Liver (tissue), 9 donors: Measurements from ENCODE around the gene CST3. TPM values are rescaled to one million over a fixed set of nuclear protein-coding genes. Genes with fewer than 3 reads are reported as not detected.

Source experiments
- DNase-seq: peaks from one replicate; pipeline ENCODE4 v3.0.0-alpha.2; 2017; ENCODE audit warnings: low spot score
- H3K27ac ChIP-seq, 2 donors: one replicate each; pipeline ENCODE4 v1.7.0; 2013; ENCODE audit warnings: inconsistent platforms in 2 of 2, low read length in 2 of 2, control low read depth in 1 of 2, low read depth in 1 of 2, mild to moderate bottlenecking in 1 of 2
- H3K27me3 ChIP-seq, 4 donors: one replicate each; pipeline versions ENCODE4 v1.6.1 to v1.7.0; 2013; ENCODE audit warnings: low read length in 3 of 4, inconsistent platforms in 1 of 4, mild to moderate bottlenecking in 1 of 4, moderate library complexity in 1 of 4; ENCODE audit not compliant: control insufficient read depth in 4 of 4, insufficient read depth in 4 of 4
- H3K36me3 ChIP-seq, 4 donors: one replicate each; pipeline versions ENCODE4 v1.6.1 to v1.7.0; 2013; ENCODE audit warnings: low read length in 3 of 4, mild to moderate bottlenecking in 3 of 4, low read depth in 1 of 4, moderate library complexity in 1 of 4; ENCODE audit not compliant: control insufficient read depth in 4 of 4, insufficient read depth in 3 of 4
- H3K4me1 ChIP-seq, 4 donors: one replicate each; pipeline versions ENCODE4 v1.6.1 to v1.7.0; 2013; ENCODE audit warnings: low read length in 3 of 4, mild to moderate bottlenecking in 3 of 4, moderate library complexity in 1 of 4; ENCODE audit not compliant: control insufficient read depth in 4 of 4, insufficient read depth in 4 of 4
- H3K4me3 ChIP-seq, 3 donors: one replicate each; pipeline versions ENCODE4 v1.6.1 to v1.7.0; 2013; ENCODE audit warnings: low read length in 3 of 3, control low read depth in 1 of 3, low read depth in 1 of 3, mild to moderate bottlenecking in 1 of 3
- H3K9ac ChIP-seq, 2 donors: one replicate each; pipeline ENCODE4 v1.7.0; 2013; ENCODE audit warnings: low read length in 2 of 2, mild to moderate bottlenecking in 2 of 2, moderate library complexity in 2 of 2, control low read depth in 1 of 2, low read depth in 1 of 2
- H3K9me3 ChIP-seq, 4 donors: one replicate each; pipeline versions ENCODE4 v1.6.1 to v1.7.0; 2013; ENCODE audit warnings: low read length in 3 of 4; ENCODE audit not compliant: control insufficient read depth in 4 of 4
- EGR1 ChIP-seq, 2 donors: IDR thresholded peaks; 2 replicates each; pipeline ENCODE4 v1.6.1; 2016 to 2018; ENCODE audit warnings: antibody characterized with exemption in 2 of 2, low read depth in 2 of 2
- FOXA1 ChIP-seq: IDR thresholded peaks from 2 replicates; pipeline ENCODE4 v1.6.1; 2016; ENCODE audit warnings: antibody characterized with exemption
- GABPA ChIP-seq, 2 donors: IDR thresholded peaks in 1 of 2; conservative IDR thresholded peaks in 1 of 2; 2 replicates each; pipeline ENCODE4 v1.6.1; 2016; ENCODE audit warnings: antibody characterized with exemption in 2 of 2, mild to moderate bottlenecking in 1 of 2, moderate library complexity in 1 of 2
- HNF4A ChIP-seq, 2 donors: conservative IDR thresholded peaks; 2 replicates each; pipeline ENCODE4 v1.6.1; 2016; ENCODE audit warnings: antibody characterized with exemption in 2 of 2, mild to moderate bottlenecking in 2 of 2
- HNF4G ChIP-seq: IDR thresholded peaks from 2 replicates; pipeline ENCODE4 v1.6.1; 2016; ENCODE audit warnings: antibody characterized with exemption
- JUND ChIP-seq, 2 donors: IDR thresholded peaks; 2 replicates each; pipeline ENCODE4 v1.6.1; 2016; ENCODE audit warnings: antibody characterized with exemption in 2 of 2
- NR2F2 ChIP-seq: IDR thresholded peaks from 2 replicates; pipeline ENCODE4 v1.6.1; 2016; ENCODE audit warnings: antibody characterized with exemption
- RAD21 ChIP-seq, 2 donors: IDR thresholded peaks; 2 replicates each; pipeline ENCODE4 v1.6.1; 2016; ENCODE audit warnings: antibody characterized with exemption in 2 of 2, mild to moderate bottlenecking in 2 of 2
- REST ChIP-seq: IDR thresholded peaks from 2 replicates; pipeline ENCODE4 v1.6.1; 2016; ENCODE audit warnings: antibody characterized with exemption, mild to moderate bottlenecking
- RXRA ChIP-seq, 2 donors: IDR thresholded peaks; 2 replicates each; pipeline ENCODE4 v1.6.1; 2017 to 2018; ENCODE audit warnings: antibody characterized with exemption in 2 of 2, mild to moderate bottlenecking in 1 of 2
- SP1 ChIP-seq: IDR thresholded peaks from 2 replicates; pipeline ENCODE4 v1.6.1; 2018; ENCODE audit warnings: antibody characterized with exemption, mild to moderate bottlenecking
- TAF1 ChIP-seq: conservative IDR thresholded peaks from 2 replicates; pipeline ENCODE4 v1.6.1; 2016; ENCODE audit warnings: antibody characterized with exemption, mild to moderate bottlenecking
- YY1 ChIP-seq: IDR thresholded peaks from 2 replicates; pipeline ENCODE4 v1.6.1; 2016; ENCODE audit warnings: antibody characterized with exemption, mild to moderate bottlenecking
- WGBS: extraction: QIAGEN DNeasy Blood & Tissue Kit; methylation state at CpG from one replicate; pipeline ENCODE4 v1.1.7; 2013; 5-methylcytosine and 5-hydroxymethylcytosine counted together
- polyA plus RNA-seq, 2 donors: library from polyadenylated mRNA; stranded (reverse) in 1 of 2; unstranded in 1 of 2; fragments of 200-250 nt in 1 of 2; fragments of >200 nt in 1 of 2; fragmentation: Nextera tagmentation in 1 of 2; extraction: Ambion mirVana in 1 of 2; gene quantifications; one replicate each; pipeline versions ENCODE4 v1.2.1 to v1.2.3, GENCODE V29; 2013 to 2015
- total RNA-seq, 2 donors: library from RNA; depleted of rRNA; stranded (reverse); fragments of >200 nt; gene quantifications; one replicate each; pipeline ENCODE4 v1.2.3, GENCODE V29; 2014
- TF ChIP-seq, protein P1 (sequence below): IDR thresholded peaks from 2 replicates; pipeline ENCODE4 v1.6.1; 2016; ENCODE audit warnings: antibody characterized with exemption
- TF ChIP-seq, protein P2 (sequence below): IDR thresholded peaks from 2 replicates; pipeline ENCODE4 v1.6.1; 2016; ENCODE audit warnings: antibody characterized with exemption
- TF ChIP-seq, protein P3 (sequence below): fragments of 150-350 bp; IDR thresholded peaks from 2 replicates; pipeline ENCODE4 v1.5.1; 2017; ENCODE audit warnings: improper control_type of control experiment, low read depth, low read length; ENCODE audit not compliant: missing input control
- donor health status: healthy.
- donor health status: healthy.
- donor health status: healthy.
- donor health status: healthy.
- donor health status: healthy.

Gene CST3
- total and polyA plus RNA-seq, 4 donors, result 153 to 1,712 (median 513) TPM

GRCh38 chr20:23608251-23608846 is 29.4 kb downstream of the CST3 start:
- no peak for DNase-seq
- H3K9ac ChIP-seq, result no peak overlapping the region
- TF ChIP-seq, protein P1, sequence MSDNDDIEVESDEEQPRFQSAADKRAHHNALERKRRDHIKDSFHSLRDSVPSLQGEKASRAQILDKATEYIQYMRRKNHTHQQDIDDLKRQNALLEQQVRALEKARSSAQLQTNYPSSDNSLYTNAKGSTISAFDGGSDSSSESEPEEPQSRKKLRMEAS, result no peak
- no peak for TF ChIP-seq RXRA (IDR thresholded peaks at IDR 0.05)
- no peak for TF ChIP-seq EGR1 (IDR thresholded peaks at IDR 0.05; ENCODE audit: low read depth in 2 of 2)
- no peak for TF ChIP-seq REST
- TF ChIP-seq, protein P2, sequence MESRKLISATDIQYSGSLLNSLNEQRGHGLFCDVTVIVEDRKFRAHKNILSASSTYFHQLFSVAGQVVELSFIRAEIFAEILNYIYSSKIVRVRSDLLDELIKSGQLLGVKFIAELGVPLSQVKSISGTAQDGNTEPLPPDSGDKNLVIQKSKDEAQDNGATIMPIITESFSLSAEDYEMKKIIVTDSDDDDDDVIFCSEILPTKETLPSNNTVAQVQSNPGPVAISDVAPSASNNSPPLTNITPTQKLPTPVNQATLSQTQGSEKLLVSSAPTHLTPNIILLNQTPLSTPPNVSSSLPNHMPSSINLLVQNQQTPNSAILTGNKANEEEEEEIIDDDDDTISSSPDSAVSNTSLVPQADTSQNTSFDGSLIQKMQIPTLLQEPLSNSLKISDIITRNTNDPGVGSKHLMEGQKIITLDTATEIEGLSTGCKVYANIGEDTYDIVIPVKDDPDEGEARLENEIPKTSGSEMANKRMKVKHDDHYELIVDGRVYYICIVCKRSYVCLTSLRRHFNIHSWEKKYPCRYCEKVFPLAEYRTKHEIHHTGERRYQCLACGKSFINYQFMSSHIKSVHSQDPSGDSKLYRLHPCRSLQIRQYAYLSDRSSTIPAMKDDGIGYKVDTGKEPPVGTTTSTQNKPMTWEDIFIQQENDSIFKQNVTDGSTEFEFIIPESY, result no peak
- TF ChIP-seq YY1, result no peak
- no peak overlapping the region for H3K27ac ChIP-seq
- H3K36me3 ChIP-seq, result no peaks in the 10 kb centered on the region
- peaks cover 0 to 3% (median 0%) of the 10 kb centered on the region in 4 donors for H3K27me3 ChIP-seq
- no peaks in the 10 kb centered on the region for H3K4me1 ChIP-seq
- 83% methylated on average over 18 of the region's 18 CpGs for WGBS
- H3K9me3 ChIP-seq, result no peaks in the 10 kb centered on the region
- no peak overlapping the region for H3K4me3 ChIP-seq

- Histone ChIP-seq H3K9ac (no peak overlapping the region), H3K27ac (no peak overlapping the region), H3K4me3 (no peak overlapping the region), H3K27me3 (peaks cover 0 to 3% (median 0%) of the 10 kb centered on the region in 4 donors), H3K9me3 (no peaks in the 10 kb centered on the region), H3K36me3 (no peaks in the 10 kb centered on the region), H3K4me1 (no peaks in the 10 kb centered on the region)
- DNase-seq, result no peak
- 92% methylated on average over 14 of the region's 14 CpGs for WGBS
- TF ChIP-seq JUND (IDR thresholded peaks at IDR 0.05) (no peak), HNF4A (conservative IDR thresholded peaks at IDR 0.05) (no peak), FOXA1 (no peak), RXRA (IDR thresholded peaks at IDR 0.05) (no peak), EGR1 (IDR thresholded peaks at IDR 0.05; ENCODE audit: low read depth in 2 of 2) (no peak), NR2F2 (no peak), SP1 (no peak), REST (no peak), RAD21 (IDR thresholded peaks at IDR 0.05) (no peak), TAF1 (no peak), YY1 (no peak), HNF4G (no peak), GABPA (IDR thresholded peaks at IDR 0.05 in 1 of 2, conservative IDR thresholded peaks at IDR 0.05 in 1 of 2) (no peak)
- TF ChIP-seq, protein P3, sequence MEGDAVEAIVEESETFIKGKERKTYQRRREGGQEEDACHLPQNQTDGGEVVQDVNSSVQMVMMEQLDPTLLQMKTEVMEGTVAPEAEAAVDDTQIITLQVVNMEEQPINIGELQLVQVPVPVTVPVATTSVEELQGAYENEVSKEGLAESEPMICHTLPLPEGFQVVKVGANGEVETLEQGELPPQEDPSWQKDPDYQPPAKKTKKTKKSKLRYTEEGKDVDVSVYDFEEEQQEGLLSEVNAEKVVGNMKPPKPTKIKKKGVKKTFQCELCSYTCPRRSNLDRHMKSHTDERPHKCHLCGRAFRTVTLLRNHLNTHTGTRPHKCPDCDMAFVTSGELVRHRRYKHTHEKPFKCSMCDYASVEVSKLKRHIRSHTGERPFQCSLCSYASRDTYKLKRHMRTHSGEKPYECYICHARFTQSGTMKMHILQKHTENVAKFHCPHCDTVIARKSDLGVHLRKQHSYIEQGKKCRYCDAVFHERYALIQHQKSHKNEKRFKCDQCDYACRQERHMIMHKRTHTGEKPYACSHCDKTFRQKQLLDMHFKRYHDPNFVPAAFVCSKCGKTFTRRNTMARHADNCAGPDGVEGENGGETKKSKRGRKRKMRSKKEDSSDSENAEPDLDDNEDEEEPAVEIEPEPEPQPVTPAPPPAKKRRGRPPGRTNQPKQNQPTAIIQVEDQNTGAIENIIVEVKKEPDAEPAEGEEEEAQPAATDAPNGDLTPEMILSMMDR, result no peak
- TF ChIP-seq, protein P2, result no peak
- TF ChIP-seq, protein P1, result no peak
These were observed 30.1 kb downstream of the CST3 start for GRCh38 chr20:23607497-23608245.
